ENCODE measurements around the gene PIGW. TPM values are rescaled to one million over a fixed set of nuclear protein-coding genes. Genes with fewer than 3 reads are reported as not detected.

PIGW gene
- total RNA-seq, 1 experiment from 2014 or later: 15.7 TPM

Small RNA genes within 50 kb of the gene (small RNA-seq; reads per million reads assigned to genes)
- gene RNA5SP439: 0 reads per million in 2 experiments

Other genes with a start within 250 kb of the PIGW start
- gene TBC1D3G, start 211.1 kb upstream of the PIGW start, total RNA-seq (2014; rRNA removed; shearing (Covaris generic)): not detected in 2 replicates
- gene TBC1D3H, start 146.6 kb upstream of the PIGW start, total RNA-seq (2014; rRNA removed; shearing (Covaris generic)): not detected in 2 replicates
- 54.9 and 56.9 TPM in 2 replicates for gene ZNHIT3, start 48.3 kb upstream of the PIGW start, total RNA-seq (2014; rRNA removed; shearing (Covaris generic))
- gene MYO19, start 119 bp upstream of the PIGW start, total RNA-seq (2014; rRNA removed; shearing (Covaris generic)): 44.7 and 49.0 TPM in 2 replicates
- gene GGNBP2, start 9.9 kb downstream of the PIGW start, total RNA-seq (2014; rRNA removed; shearing (Covaris generic)): 42.8 and 46.9 TPM in 2 replicates
- 12.9 and 19.1 TPM in 2 replicates for gene DHRS11, start 56.9 kb downstream of the PIGW start, total RNA-seq (2014; rRNA removed; shearing (Covaris generic))
- gene MRM1, start 66.6 kb downstream of the PIGW start, total RNA-seq (2014; rRNA removed; shearing (Covaris generic)): 15.8 and 16.3 TPM in 2 replicates